ENCODE data around the gene SEMA3A.

The SEMA3A gene

DNA sequence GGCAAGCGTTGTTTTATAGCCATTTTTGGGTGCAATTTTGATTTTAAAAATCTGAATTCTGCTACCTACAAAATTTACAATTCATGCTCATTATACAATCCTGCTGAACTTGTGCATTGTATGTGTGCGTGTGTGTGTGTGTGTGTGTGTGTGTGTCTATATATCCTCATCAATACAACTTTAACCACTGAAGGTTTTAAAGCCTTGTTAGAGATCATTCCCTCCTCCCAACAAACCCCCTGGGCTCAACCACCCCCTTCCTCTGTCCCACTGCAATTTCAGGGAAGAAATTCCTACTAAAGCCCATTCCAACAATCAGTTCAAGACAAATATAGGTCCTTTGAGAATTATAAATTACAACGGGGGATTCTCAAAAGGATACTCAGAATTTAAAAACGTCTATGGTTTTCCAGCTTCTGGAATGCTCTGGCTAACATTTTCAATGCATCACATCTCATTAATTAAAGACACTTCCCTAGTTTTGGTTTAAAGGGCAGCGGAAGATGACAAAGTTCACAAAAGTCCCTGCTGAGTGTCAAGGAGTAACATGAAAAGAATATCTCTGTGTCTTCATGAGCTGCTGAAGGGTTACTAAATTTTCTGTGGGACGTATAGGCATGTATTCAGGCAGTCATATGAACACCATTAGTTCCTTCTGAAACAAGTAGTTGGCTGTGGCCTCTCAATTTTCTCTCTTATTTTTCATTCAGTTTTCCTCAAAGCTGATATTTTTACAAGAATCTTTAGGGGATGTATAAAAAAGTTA, 889 bp upstream of the SEMA3A start:
- no peak for DNase-seq (ENCODE audit: low read depth)

DNA sequence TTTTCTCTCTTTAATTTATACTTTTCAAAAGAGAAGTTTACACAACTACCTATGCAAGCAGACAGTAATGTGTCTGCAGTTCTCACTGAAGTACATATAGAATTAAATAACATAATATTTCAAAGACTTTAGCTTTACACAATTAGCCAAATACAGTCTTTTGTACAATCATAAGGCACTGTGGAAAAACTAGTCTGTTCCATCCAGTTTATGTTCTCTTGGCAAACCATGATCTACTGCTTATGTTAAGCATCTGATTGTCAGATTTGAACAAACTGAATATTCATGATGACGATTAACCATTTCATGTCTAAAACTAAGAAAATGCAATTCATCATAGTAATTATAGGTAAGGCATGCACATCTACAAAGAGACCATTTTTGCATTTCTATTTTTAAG, 842 bp downstream of the SEMA3A start:
- no peak for DNase-seq (ENCODE audit: low read depth)

DNA sequence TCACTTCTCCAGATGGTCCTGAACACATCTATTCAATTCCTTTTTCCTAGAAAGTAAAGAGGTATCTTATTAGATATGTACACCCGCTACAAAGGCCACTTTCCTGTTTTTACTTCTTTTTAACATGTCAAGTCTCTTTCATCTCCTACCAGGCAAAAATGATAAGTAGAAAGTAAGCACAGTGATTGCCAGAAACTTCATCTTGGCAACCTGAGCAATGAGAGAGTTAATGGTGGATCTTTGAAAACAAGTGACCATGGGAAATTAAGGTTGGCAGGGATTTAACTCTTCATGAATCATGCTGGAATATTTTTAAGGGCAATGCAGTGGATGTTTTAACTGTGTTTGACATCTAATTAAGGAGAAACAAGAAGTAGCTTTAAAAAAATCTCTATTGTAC, 2.7 kb downstream of the SEMA3A start:
- no peak for DNase-seq (ENCODE audit: low read depth)

DNA sequence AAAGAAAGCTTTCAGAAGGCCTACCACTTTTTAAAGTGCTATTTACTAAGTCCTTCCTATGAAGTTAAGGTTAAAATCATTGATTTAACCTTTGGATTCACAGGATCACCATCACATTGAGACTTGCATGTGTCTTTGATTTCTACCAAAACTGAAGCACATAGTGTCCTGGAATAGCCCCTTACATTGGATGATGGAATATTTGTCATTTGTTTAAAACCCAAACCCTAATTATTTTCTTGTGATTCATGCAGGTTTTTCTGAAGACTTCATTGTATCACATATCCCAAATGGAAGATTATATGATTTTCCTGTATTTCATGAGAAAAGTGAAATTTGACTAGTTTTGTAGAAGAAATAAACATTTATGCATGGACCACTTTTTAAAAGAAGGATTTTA, 3.3 kb downstream of the SEMA3A start:
- no peak for DNase-seq (ENCODE audit: low read depth)

DNA sequence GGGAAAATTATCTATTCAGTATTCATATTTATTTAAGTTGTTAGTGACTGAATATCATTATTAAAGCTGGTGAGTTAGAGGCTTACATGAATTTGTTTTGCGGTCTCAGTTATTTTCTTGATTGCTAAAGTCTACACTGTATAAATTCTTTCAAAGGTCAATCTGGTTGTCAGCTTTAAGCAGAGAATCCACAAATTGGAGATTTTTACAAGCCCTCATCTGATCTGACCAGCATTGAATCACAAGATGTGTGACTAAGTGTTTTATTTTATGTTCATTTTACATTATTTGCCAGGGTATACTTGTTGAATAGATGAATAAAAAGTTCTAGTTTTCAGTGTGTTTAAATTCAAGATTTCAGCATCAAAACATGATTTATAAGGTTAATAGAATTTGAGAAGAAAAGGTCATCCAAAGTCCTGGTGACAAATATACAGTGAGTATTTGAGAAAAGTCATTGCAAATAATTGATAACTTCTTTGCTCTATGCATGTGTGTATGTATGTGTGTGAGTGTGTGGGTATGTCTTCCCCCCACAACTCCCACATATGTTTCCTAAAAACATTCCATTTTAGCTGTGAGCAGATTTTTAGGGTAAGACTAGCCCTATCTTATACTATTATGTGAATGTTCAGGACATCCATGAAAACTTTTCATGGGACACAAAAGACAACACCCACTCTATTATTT, 4.4 kb downstream of the SEMA3A start:
- no peak for DNase-seq (ENCODE audit: low read depth)

DNA sequence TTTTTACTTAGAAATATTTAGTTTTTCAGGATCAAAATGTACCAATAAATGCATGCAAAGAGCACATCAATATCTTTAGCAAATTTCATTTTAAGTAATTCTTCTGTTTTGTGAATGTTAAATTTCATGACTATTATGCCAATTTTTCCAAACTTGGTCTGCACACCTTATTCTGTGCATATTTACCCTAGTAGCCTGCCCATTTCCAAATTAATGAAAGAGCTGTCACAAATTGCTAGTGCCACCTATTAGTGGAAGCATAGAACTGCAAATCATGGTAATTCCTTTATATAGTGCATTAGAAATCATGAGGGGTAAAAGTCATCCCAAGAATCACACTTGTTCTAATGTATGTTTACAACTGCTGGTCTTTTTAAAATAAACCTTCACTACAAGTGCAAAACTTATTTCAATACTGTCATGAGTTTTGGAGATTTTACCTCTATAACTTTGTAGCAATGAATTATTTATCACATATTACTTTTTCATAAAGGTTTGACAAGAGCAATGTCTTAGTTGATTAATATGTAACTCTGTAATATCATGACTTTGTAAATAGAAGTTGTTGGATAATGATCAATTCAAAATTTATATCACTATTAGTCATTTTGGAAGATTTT, 5.7 kb downstream of the SEMA3A start:
- no peak for DNase-seq (ENCODE audit: low read depth)

DNA sequence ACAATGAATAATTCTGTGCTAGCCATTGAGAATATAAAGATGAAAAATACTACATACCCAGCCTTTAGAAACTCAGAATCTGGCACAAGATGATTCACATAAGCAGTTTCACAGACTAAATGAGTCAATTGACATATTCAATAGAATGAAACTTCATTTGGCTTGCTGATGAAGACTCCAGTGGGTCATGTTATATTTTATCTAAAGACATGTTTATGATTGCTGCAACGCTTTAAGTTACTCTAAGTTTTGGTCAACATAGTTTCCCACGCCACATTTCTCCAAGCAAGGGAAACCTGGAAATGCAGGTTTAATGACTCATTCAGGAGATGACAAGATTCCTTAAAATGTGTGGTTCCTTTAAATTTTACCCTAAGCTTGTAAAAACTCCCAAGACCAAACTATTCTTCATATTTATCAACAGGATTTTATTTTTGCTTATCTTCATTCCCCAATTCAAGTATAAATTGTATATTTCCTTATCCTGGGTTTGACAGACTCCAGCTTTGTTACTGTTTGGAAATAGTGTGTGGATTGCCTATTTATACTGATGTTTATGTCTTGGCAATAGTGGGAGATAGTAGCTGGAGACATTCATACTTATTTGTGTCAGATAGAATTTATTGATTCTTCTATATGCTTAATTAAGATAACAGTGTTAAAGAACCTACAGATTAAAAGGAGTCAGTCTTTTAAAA, 6.6 kb downstream of the SEMA3A start:
- no peak for DNase-seq (ENCODE audit: low read depth)

DNA sequence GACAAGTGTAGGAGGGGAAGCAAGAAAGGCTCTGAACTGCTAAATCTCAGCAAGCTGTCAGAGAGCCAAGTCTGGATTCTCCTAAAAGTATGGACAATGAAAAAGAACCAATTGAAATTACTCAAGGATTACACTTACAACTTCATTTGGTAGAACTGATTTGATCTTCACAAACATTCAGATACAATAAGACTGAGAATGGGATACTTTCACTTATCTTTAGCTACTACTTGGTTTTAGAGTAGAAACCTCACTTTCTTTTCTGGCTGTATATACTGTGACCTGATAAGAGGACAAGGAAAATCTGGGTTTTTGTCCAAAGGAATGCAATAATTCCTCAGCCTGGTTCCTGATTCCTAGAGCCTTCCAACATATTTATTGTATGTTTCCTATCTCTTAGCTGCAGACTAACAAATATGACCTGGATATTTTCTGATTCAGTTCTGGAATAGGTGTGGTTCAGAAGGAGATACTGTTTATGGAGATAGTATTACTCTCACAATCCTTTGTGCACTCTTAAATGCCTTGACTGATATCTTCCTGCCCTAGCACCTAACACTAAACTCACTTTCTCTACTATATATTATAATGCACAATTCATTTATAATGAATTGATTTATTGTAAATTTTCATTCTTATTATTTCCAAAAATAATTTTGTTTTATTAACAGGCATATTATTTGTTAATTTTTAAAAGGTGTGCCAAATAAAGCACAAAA, 7.3 kb downstream of the SEMA3A start:
- no peak for DNase-seq (ENCODE audit: low read depth)

DNA sequence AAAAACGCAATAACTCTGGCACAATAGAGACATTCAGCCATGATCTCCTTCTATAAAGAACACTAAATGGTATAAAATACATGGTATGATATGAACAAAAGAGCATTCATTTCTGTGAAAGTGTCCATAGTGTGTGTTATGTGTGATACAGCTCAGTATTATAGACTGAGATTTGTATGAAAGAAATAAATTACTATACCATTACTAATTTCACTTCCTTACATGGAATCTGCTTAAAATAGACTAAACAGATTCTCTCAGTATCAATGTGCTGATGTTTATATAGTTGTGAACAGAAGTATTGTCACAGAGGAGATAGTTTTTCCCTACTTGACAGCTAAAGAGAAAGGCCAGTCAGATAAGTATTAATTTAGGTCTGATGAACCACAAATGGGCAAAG, 10.8 kb downstream of the SEMA3A start:
- DNase-seq (ENCODE audit: low read depth): no peak

DNA sequence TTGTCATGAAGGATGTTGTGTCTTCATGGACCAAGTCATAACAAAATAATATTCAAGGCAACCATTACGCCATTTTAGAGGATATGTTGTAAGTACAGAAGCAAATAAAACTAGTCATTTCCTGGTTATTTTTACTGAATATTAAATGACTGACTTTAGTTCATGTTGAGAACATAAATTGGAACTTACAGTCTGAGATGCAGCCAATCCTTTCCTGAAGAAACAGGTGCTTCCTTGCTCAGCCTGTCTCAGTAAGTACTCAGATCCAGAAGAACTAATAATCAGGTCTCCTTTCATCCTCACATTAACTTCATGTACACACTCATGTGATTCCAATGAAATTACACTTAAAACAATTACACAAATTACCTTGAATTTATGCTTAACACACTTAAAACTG, 12.3 kb downstream of the SEMA3A start:
- no peak for DNase-seq (ENCODE audit: low read depth)

DNA sequence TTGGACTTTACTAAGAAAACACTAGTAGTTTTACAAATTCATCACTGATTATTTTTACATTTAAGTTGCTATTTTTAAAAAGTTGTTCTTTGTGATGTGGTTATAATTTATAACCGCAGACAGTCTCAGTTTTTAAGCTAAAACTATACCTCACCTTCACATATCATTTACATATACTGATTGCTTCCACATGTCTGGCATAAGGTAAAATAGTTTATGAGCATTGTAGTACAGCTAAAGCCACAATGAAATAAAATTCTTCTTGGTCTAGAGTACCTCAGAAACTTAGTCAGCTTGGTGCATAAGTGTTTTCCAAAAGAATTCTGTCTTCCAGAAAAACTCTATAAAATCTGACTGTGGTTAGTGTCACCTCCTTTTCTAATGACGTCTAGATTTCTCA, 13.0 kb downstream of the SEMA3A start:
- no peak for DNase-seq (ENCODE audit: low read depth)

DNA sequence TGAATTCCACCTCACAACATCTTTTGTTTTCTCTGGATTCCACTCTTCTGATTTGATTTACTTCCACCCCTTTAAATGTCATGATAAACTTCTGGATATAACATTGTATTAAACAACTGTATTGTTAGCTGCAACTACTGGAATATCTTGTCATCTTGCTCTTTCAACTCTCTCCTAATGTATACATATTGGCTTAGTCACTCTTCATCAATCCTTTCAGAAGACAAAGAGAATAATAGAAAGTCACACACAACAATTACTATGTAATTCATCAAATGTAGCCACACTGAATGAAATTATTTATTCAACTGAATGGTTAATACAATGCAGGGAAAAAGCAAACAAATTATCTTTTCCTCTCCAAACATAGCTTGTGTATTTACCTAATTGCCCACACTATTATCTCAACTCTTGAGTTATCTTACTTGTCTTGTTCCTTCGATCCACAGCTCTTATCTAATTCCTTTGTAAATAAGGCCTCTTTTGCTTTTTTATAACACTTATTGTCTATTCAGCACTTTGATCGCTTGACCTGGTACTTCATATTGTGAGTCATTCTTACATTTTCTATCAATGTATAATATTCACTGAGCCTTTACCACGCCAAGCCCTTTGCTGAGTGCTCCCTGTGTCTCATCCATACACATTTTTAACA, 16.7 kb downstream of the SEMA3A start:
- no peak for DNase-seq (ENCODE audit: low read depth)

DNA sequence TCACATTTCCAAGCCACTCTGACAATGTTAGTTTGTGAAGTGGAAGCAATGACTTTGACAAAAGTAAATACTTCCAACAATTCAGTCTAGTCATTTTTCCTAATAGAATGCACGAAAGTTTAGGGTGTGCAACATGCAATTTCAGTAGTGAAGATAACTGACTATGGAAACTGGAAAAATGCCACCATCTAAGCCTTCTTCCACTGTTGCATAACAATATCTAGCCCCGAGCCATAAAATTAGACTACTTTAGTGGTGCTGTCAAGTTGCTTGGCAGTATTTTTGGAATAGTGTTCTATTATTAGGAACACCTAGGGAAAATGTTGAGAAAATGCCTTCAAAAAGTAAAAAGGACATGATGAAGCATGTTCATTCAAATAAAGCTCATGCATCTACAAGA, 17.9 kb downstream of the SEMA3A start:
- DNase-seq (ENCODE audit: low read depth): peak; percentile 65

DNA sequence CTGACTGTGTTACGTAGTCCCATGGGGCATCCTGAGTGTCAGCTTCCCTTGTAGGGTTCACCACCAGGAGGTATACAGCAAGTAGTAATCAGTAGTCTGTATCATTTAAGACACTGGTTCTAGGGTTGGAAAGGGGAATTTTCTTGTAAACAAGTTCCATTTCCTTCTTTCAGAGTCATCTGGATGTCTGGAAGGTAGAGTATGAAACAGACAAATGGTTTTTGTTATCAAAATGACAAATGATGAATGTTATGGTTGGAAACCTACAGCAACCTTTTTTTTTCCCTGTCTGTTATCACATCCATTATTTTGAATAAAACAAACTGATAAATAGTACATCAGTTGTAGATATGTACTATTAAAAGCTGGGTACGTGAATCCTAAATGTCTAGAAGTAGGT, 19.1 kb downstream of the SEMA3A start:
- no peak for DNase-seq (ENCODE audit: low read depth)

DNA sequence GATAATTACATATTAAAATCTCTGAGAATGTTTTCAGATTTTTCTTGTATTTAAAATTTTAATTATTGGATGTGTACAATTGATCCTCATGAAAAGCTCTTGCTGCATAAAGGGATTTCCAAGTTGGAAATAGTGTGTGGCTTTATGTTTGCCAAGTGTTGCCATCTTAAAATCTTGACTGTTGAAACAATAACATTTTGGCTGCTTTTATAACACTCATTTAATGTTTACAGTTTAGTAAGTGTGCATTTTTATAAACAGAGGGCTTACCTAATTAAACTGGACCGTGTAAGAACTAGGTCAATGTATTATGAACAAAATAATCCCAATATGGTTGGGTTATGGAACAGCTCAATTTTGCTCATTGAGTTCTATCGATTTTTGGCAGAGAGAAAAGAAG, 23.9 kb downstream of the SEMA3A start:
- no peak for DNase-seq (ENCODE audit: low read depth)

DNA sequence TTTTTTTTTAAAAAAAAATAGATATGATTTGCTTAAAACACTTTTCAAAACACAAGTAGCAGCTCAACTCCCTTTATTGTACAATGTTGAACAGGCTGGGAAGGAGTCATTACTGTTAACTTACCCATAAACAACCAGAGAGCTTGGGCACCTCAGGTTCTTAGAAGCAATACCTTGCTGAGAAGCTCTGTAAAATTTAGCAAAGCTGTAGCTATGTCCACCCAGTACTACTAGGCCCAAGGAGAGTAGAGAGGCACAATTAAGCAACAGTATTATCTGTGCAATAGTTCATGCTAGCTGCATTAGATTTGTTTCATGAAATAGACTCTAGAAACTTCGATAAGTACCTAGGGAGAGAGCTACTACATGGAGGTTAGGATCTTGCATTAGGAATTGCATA, 32.0 kb downstream of the SEMA3A start:
- DNase-seq (ENCODE audit: low read depth): no peak

DNA sequence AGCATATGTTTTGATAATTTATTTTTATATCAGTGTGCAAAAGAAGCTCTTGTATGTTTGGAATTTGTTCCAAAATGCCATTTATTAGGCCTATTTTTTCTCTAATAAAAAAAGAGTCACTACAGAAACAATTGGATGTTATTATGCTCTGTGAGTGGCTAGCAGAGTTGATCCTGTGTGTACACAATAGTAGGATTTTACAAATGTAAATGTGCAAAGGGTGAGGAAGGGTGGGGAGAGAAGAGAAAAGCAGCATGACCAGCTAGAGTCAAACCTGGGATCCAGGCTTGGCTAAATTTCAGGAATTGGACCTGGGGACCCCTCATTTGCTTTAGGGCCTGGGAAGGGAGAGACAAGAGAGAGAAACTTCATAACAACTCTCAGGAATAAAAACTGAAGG, 32.5 kb downstream of the SEMA3A start:
- no peak for DNase-seq (ENCODE audit: low read depth)

DNA sequence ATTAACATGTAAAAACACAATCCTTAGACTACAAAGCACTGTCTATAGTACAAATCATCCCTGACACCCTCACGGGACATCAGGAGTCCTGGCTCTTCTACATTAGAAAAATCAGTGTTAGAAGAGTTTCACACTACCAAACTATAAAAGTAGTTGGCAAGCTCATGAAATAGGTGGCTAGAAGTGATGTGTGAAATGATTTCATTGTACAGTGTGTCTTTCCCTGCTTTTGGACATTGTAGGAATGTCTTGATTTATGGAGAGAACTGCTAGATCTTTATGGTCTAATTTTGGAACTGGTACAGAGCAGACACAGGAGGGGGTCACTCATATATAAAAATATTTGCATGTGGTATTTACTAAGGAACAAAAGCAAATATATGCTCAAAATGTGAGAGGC, 33.2 kb downstream of the SEMA3A start:
- no peak for DNase-seq (ENCODE audit: low read depth)

DNA sequence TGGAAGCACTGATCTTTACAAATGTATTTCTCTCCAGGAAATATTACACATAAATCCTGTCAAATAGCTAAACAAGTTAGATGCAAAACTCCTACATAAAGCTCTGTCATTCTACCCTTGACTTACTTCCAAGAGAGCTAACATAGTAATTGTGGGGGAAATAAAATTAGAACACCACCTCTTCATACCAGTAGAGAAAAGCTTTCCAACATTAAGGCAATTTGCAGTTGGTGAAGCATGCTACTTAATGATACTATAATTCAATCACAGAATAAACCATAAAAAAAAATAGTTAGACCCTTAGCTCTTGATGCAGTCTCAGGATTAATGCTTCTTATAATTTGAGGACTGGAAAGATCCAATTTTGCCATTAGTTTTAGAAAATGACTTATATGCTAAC, 35.2 kb downstream of the SEMA3A start:
- no peak for DNase-seq (ENCODE audit: low read depth)

DNA sequence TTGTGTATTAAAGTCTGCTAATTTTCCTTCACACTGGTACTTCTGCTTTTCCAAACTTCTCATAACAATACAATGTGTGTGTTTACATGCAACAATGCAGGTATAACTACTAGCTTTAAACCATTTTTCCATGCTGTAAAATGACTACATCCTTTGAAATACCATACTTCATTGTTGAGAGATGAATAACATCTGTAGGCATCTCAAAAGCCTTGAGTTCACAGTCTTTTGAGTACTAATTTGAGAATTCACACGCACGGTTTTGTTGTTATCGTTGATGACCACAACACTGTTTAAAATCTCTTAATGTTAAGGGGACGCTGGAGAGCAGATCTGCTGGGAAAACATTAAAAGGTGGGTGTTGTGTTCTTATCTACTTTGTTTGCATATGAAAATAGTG, 37.4 kb downstream of the SEMA3A start:
- no peak for DNase-seq (ENCODE audit: low read depth)

DNA sequence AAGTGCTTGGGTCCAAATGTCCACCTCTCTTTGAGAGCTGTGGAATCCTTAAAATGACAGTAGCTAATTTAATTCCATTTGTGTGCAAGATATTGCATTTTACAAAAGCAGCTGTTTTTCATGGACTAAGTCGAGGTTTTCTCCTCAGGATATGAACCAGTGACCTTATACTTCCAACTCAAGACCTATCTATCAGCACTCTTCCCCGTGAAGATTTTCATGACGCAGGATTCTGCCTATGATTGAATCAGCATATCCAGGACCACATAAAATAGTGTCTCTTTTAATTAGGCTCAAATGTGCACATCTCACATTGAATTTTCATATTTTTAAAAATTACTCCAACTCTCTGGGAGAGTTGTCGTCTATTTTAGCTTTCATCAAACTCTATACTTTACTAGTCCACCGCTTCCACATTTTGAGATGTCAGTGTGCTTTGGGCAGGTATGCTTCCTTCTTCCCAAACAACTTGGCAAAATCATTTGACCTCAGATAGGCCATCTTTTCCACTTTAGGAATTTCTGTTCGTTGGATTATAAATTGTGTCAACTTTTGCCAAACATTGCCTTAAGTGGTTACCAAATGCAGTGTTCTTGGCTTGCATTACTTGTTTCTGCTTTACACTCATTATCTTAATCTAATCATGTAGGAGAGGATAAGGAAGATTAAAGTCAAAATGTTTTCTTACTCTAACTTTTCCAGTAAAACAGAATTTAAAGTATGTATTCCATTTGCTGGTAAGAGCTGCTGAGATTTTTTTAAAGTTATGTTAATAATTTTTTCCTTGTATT, 39.4 kb downstream of the SEMA3A start:
- no peak for DNase-seq (ENCODE audit: low read depth)
